ENCODE data around the gene GPR146. TPM values are rescaled to one million over a fixed set of nuclear protein-coding genes. Genes with fewer than 3 reads are reported as not detected.

Gene GPR146
- total and polyA plus RNA-seq, 2 of the 4 experiments (the other 2 are of a cell fraction): 2.2 to 3.4 TPM

GRCh38 chr7:1062296-1063294, 18.2 kb downstream of the GPR146 start (continued):
- TF ChIP-seq ELK1 (IDR thresholded peaks at IDR 0.05; ENCODE audit: borderline replicate concordance, low read depth, low read length) (no peak), RFX5 (IDR thresholded peaks at IDR 0.05; ENCODE audit: low read depth, low read length) (no peak)

DNA sequence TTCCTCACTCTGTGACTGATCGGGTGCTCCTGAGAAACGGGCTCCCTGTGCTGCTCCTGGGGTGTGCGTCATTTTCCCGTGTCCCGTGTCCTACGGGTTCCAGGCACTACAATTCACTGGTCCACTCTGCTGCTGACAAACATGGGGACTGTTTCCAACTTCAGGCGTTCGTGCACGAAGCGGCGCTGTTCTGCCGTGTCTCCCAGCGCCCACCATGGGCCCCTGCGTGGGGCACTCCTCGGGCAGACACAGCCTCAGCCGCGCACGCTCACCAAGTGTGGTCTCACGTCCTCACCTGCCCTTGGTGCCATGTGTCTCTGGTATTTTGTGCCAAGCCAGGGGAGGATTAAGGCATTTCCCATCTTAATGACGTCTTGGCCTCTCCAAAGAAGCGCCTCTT, 19.0 kb downstream of the GPR146 start:
- no peak overlapping the region for H3K18ac ChIP-seq (ENCODE audit: low read depth, low read length)
- H2BK120ac ChIP-seq (ENCODE audit: low read depth, low read length): no peak overlapping the region
- H3K36me3 ChIP-seq (ENCODE audit: control insufficient read depth, insufficient read depth, low read length): no peaks in the 10 kb centered on the region
- H4K8ac ChIP-seq (ENCODE audit: low read depth in 2 of 2, low read length in 2 of 2): no peak overlapping the region
- H3K9ac ChIP-seq (ENCODE audit: low read depth, low read length): no peak overlapping the region
- H4K91ac ChIP-seq (ENCODE audit: insufficient read depth, low read depth, low read length): no peak overlapping the region
- no peak overlapping the region for H2AFZ ChIP-seq (replicated peaks; ENCODE audit: low read length, poor library complexity)
- H3K27me3 ChIP-seq (ENCODE audit: control insufficient read depth, insufficient read depth, low read length): no peaks in the 10 kb centered on the region; the same call in 1 of the 2 replicates
- H3K56ac ChIP-seq (ENCODE audit: extremely low read depth, insufficient read depth, low read length): no peak overlapping the region
- H2BK20ac ChIP-seq (ENCODE audit: low read depth, low read length): no peak overlapping the region
- H2AK5ac ChIP-seq (ENCODE audit: low read depth, low read length): no peak overlapping the region
- no peak overlapping the region for H2BK5ac ChIP-seq (ENCODE audit: low read depth, low read length, poor library complexity, severe bottlenecking)
- no peak for ATAC-seq (ENCODE audit: low read depth)
- H3K4me3 ChIP-seq (ENCODE audit: insufficient read depth, low read depth, low read length): no peak overlapping the region
- H3K4me1 ChIP-seq (ENCODE audit: control insufficient read depth, insufficient read depth, low read length): peaks cover 9% of the 10 kb centered on the region; the same call in 1 of the 2 replicates
- no peak overlapping the region for H4K5ac ChIP-seq (ENCODE audit: low read depth, low read length)
- in situ Hi-C loops (cut with MboI; ENCODE audit: low sequenced_read_pairs) (loop anchor here (5.0 kb wide), 1 partner anchor 71 kb away; no protein-coding TSS in a partner anchor), dilution Hi-C loops (cut with HindIII; ENCODE audit: low sequenced_read_pairs, unreplicated experiment) (no loop called here), intact Hi-C loops (cut with micrococcal nuclease) (no loop called here)
- no peak for TF ChIP-seq MXI1 (IDR thresholded peaks at IDR 0.05; ENCODE audit: borderline replicate concordance, low read depth, low read length)
- TF ChIP-seq, protein P1, sequence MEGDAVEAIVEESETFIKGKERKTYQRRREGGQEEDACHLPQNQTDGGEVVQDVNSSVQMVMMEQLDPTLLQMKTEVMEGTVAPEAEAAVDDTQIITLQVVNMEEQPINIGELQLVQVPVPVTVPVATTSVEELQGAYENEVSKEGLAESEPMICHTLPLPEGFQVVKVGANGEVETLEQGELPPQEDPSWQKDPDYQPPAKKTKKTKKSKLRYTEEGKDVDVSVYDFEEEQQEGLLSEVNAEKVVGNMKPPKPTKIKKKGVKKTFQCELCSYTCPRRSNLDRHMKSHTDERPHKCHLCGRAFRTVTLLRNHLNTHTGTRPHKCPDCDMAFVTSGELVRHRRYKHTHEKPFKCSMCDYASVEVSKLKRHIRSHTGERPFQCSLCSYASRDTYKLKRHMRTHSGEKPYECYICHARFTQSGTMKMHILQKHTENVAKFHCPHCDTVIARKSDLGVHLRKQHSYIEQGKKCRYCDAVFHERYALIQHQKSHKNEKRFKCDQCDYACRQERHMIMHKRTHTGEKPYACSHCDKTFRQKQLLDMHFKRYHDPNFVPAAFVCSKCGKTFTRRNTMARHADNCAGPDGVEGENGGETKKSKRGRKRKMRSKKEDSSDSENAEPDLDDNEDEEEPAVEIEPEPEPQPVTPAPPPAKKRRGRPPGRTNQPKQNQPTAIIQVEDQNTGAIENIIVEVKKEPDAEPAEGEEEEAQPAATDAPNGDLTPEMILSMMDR (conservative IDR thresholded peaks at IDR 0.05; ENCODE audit: low read depth, low read length): no peak
- TF ChIP-seq, protein P2, sequence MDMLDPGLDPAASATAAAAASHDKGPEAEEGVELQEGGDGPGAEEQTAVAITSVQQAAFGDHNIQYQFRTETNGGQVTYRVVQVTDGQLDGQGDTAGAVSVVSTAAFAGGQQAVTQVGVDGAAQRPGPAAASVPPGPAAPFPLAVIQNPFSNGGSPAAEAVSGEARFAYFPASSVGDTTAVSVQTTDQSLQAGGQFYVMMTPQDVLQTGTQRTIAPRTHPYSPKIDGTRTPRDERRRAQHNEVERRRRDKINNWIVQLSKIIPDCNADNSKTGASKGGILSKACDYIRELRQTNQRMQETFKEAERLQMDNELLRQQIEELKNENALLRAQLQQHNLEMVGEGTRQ (IDR thresholded peaks at IDR 0.05; ENCODE audit: low read depth, low read length): no peak
- H3K14ac ChIP-seq (replicated peaks; ENCODE audit: low read depth, low read length): no peak overlapping the region
- no peak overlapping the region for H2BK15ac ChIP-seq (ENCODE audit: low read depth, low read length)
- POLR2A ChIA-PET (ENCODE audit: unreplicated experiment): no interaction called here
- no peak overlapping the region for H3K4ac ChIP-seq (ENCODE audit: low read depth, low read length)
- CTCF ChIA-PET: interaction anchor here (1.3 kb wide), 1 partner anchor 71 kb away, joined by 3 read pairs; no protein-coding TSS in a partner anchor
- peaks cover 50% of the 10 kb centered on the region for H4K20me1 ChIP-seq (ENCODE audit: insufficient read depth, low read length)
- peaks cover 0 to 10% of the 10 kb centered on the region in 2 experiments; a peak in 1 of 4 replicates for H3K79me1 ChIP-seq (ENCODE audit: low read depth in 1 of 2, low read length in 2 of 2)
- H3K23ac ChIP-seq (ENCODE audit: low read depth, low read length): no peak overlapping the region
- peaks cover 3% of the 10 kb centered on the region; the same call in 1 of the 2 replicates for H3K9me1 ChIP-seq (ENCODE audit: insufficient read depth, low read length)
- no peak overlapping the region for H3K4me2 ChIP-seq (ENCODE audit: low read depth, low read length)
- H3K9me3 ChIP-seq (ENCODE audit: control insufficient read depth, insufficient read depth, low read length): no peaks in the 10 kb centered on the region
- no peak for DNase-seq
- WGBS, 2 experiments (ENCODE audit: extremely low coverage in 2 of 2, insufficient read length in 1 of 2): 95% methylated on average over 19 of the region's 21 CpGs; no CpG with 5 or more reads in 1 of the 2 experiments
- H2AK9ac ChIP-seq (replicated peaks; ENCODE audit: low read depth, low read length, poor library complexity): no peak overlapping the region
- no TSS peak for BruUV-seq (replicated peaks)
- H3K27ac ChIP-seq (ENCODE audit: insufficient read depth, low read length): no peak overlapping the region
